Measurements from ENCODE around the gene SLC35G6.

- TF ChIP-seq PRDM15 (CRISPR knock-in tag; IDR thresholded peaks at IDR 0.05) (no peak), ZNF232 (CRISPR knock-in tag; IDR thresholded peaks at IDR 0.05) (no peak), CTCF (IDR thresholded peaks at IDR 0.05) (no peak), SP1 (CRISPR knock-in tag; conservative IDR thresholded peaks at IDR 0.05) (no peak), E2F4 (CRISPR knock-in tag; IDR thresholded peaks at IDR 0.05; ENCODE audit: borderline replicate concordance, low read depth) (no peak), ZNF263 (CRISPR knock-in tag; IDR thresholded peaks at IDR 0.05; ENCODE audit: low read depth) (no peak), E2F1 (CRISPR knock-in tag; IDR thresholded peaks at IDR 0.05) (no peak), MAX (CRISPR knock-in tag; IDR thresholded peaks at IDR 0.05) (no peak), ATF3 (CRISPR knock-in tag; conservative IDR thresholded peaks at IDR 0.05) (no peak), NR3C1 (CRISPR knock-in tag; conservative IDR thresholded peaks at IDR 0.05; ENCODE audit: low read depth) (no peak), RELA (CRISPR knock-in tag; IDR thresholded peaks at IDR 0.05; ENCODE audit: borderline replicate concordance) (no peak)
Measured at GRCh38 chr17:7497636-7498035, 16.4 kb downstream of the SLC35G6 start.

Data from WTC11 (cell line).